Colonic mucosa (tissue), 4 donors: Measurements from ENCODE around the gene FMN1. TPM values are rescaled to one million over a fixed set of nuclear protein-coding genes. Genes with fewer than 3 reads are reported as not detected.

Experiments
- DNase-seq: peaks from one replicate; pipeline ENCODE4 v3.0.0-alpha.2; 2020
- H3K27ac ChIP-seq: fragments of 200-600 bp; one replicate; pipeline ENCODE4 v1.8.0; 2021
- H3K27me3 ChIP-seq: fragments of 200-600 bp; one replicate; pipeline ENCODE4 v1.8.0; 2021
- H3K36me3 ChIP-seq: fragments of 200-600 bp; one replicate; pipeline ENCODE4 v1.8.0; 2021
- H3K4me1 ChIP-seq: fragments of 200-600 bp; one replicate; pipeline ENCODE4 v1.8.0; 2021; ENCODE audit warnings: mild to moderate bottlenecking
- H3K4me3 ChIP-seq: fragments of 200-600 bp; one replicate; pipeline ENCODE4 v1.8.0; 2021
- H3K9ac ChIP-seq, 2 donors: one replicate each; pipeline ENCODE4 v1.7.0; 2013; ENCODE audit warnings: control low read depth in 2 of 2, low read depth in 2 of 2, low read length in 2 of 2
- H3K9me3 ChIP-seq: fragments of 200-600 bp; one replicate; pipeline ENCODE4 v1.8.0; 2021
- CTCF ChIP-seq: fragments of 200-600 bp; IDR thresholded peaks from one replicate; pipeline ENCODE4 v1.8.0; 2022; ENCODE audit warnings: antibody characterized with exemption, mild to moderate bottlenecking
- intact Hi-C: fragments of 100-400 bp; cut with DNase I; formaldehyde crosslinking; loops from one replicate; pipeline ENCODE4 v1.14.1; 2022
- total RNA-seq, 2 donors: library from RNA; stranded (reverse); fragmentation: NEBNext Ultra II Directional in 1 of 2; extraction: Animal tissue kit (Norgen Biotek cat#: 25700) in 1 of 2; gene quantifications; one replicate each; pipeline ENCODE4 v1.2.1, GENCODE V29; 2021
- donor health status: healthy.
- donor health status: DM: no; HTN: no; CAD: no.
- donor health status: DM: no; HTN: no; CAD: no.

FMN1 gene
- total RNA-seq, 2 donors from 2014 or later: 23.5 to 32.0 TPM

- no peak for TF ChIP-seq CTCF
These were observed 10.4 kb upstream of the FMN1 start for GRCh38 chr15:33204926-33205325.

GRCh38 chr15:33204087-33204486, 9.6 kb upstream of the FMN1 start:
- Histone ChIP-seq H3K9me3 (no peaks in the 10 kb centered on the region), H3K4me3 (no peak overlapping the region), H3K36me3 (no peaks in the 10 kb centered on the region), H3K4me1 (no peaks in the 10 kb centered on the region), H3K9ac (no peak overlapping the region), H3K27me3 (no peaks in the 10 kb centered on the region), H3K27ac (no peak overlapping the region)
- intact Hi-C loops: no loop called here
- DNase-seq: no peak
- no peak for TF ChIP-seq CTCF

More at GRCh38 chr15:33204926-33205325, 10.4 kb upstream of the FMN1 start:
- Histone ChIP-seq H3K27ac (no peak overlapping the region), H3K27me3 (no peaks in the 10 kb centered on the region), H3K9me3 (no peaks in the 10 kb centered on the region), H3K9ac (no peak overlapping the region), H3K36me3 (no peaks in the 10 kb centered on the region), H3K4me1 (no peaks in the 10 kb centered on the region), H3K4me3 (no peak overlapping the region)
- intact Hi-C loops: no loop called here
- no peak for DNase-seq

GRCh38 chr15:33201491-33202231, 7.1 kb upstream of the FMN1 start:
- Histone ChIP-seq H3K4me3 (peak overlapping the region; percentile 1), H3K27me3 (no peaks in the 10 kb centered on the region), H3K4me1 (no peaks in the 10 kb centered on the region), H3K27ac (no peak overlapping the region), H3K9me3 (no peaks in the 10 kb centered on the region), H3K9ac (no peak overlapping the region), H3K36me3 (no peaks in the 10 kb centered on the region)
- no peak for TF ChIP-seq CTCF
- intact Hi-C loops: no loop called here
- DNase-seq: peak; percentile 45

GRCh38 chr15:33200903-33201302, 6.4 kb upstream of the FMN1 start:
- Histone ChIP-seq H3K27me3 (no peaks in the 10 kb centered on the region), H3K27ac (no peak overlapping the region), H3K9ac (no peak overlapping the region), H3K36me3 (no peaks in the 10 kb centered on the region), H3K4me1 (no peaks in the 10 kb centered on the region), H3K4me3 (no peak overlapping the region), H3K9me3 (no peaks in the 10 kb centered on the region)
- no peak for TF ChIP-seq CTCF
- DNase-seq: no peak
- intact Hi-C loops: no loop called here

GRCh38 chr15:33200444-33200843, 5.9 kb upstream of the FMN1 start:
- Histone ChIP-seq H3K36me3 (no peaks in the 10 kb centered on the region), H3K4me1 (no peaks in the 10 kb centered on the region), H3K4me3 (no peak overlapping the region), H3K9me3 (no peaks in the 10 kb centered on the region), H3K9ac (no peak overlapping the region), H3K27me3 (no peaks in the 10 kb centered on the region), H3K27ac (no peak overlapping the region)
- intact Hi-C loops: no loop called here
- DNase-seq: no peak
- no peak for TF ChIP-seq CTCF
